ENCODE measurements around the gene LTO1.

Gene LTO1

GRCh38 chr11:69674886-69675714 is at the start of gene LTO1:
TSS of gene LTO1 (minus strand) at chr11:69675353. CDS start at chr11:69675239, 114 bp downstream.
- in situ Hi-C loops (cut with HindIII; ENCODE audit: low pct_ligation_motif_present, low sequenced_read_pairs), result loop anchor here (25.0 kb wide), 1 partner anchor 563 kb away; no protein-coding TSS in a partner anchor
- DNase-seq, result peak; percentile 95
- peak within 1 kb of the TSS; percentile 92 for H3K27ac ChIP-seq

DNA sequence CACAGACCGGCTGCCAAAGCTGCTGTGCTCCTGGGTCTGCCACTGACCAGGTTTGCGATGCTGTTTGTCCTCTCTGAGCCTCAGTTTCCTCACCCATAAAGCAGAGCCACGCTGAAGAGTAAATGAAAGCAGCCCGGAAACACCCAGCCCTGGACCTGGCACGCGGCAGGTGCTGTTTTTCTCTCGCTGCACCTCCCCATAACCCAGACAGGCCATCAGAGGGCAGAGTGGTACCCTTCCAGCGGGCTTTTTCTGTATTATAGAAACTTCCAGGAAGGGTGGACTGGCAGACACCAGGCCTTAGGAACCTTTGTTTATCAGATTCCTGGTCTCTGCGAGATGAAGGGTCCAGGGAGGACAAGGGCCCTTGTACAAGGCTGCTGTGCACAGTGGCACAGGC is 46.6 kb upstream of the LTO1 start:
- no peaks in the 10 kb centered on the region for H3K36me3 ChIP-seq (replicated peaks)
- TF ChIP-seq, protein P1, sequence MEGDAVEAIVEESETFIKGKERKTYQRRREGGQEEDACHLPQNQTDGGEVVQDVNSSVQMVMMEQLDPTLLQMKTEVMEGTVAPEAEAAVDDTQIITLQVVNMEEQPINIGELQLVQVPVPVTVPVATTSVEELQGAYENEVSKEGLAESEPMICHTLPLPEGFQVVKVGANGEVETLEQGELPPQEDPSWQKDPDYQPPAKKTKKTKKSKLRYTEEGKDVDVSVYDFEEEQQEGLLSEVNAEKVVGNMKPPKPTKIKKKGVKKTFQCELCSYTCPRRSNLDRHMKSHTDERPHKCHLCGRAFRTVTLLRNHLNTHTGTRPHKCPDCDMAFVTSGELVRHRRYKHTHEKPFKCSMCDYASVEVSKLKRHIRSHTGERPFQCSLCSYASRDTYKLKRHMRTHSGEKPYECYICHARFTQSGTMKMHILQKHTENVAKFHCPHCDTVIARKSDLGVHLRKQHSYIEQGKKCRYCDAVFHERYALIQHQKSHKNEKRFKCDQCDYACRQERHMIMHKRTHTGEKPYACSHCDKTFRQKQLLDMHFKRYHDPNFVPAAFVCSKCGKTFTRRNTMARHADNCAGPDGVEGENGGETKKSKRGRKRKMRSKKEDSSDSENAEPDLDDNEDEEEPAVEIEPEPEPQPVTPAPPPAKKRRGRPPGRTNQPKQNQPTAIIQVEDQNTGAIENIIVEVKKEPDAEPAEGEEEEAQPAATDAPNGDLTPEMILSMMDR (IDR thresholded peaks at IDR 0.05; ENCODE audit: low read depth, low read length, missing control alignments), result peak; percentile 46
- in situ Hi-C loops (cut with HindIII; ENCODE audit: low pct_ligation_motif_present, low sequenced_read_pairs), result no loop called here
- H3K4me3 ChIP-seq (ENCODE audit: low read depth, low read length), result no peak overlapping the region
- H3K27me3 ChIP-seq (replicated peaks), result peaks cover 12% of the 10 kb centered on the region
- no peak for DNase-seq
- H3K27ac ChIP-seq, result no peak overlapping the region

More at GRCh38 chr11:69674886-69675714, at the start of gene LTO1:
- H3K36me3 ChIP-seq (replicated peaks), result peaks cover 10% of the 10 kb centered on the region
- TF ChIP-seq, protein P1 (IDR thresholded peaks at IDR 0.05; ENCODE audit: low read depth, low read length, missing control alignments), result no peak
- peak within 1 kb of the TSS; percentile 93 for H3K4me3 ChIP-seq (ENCODE audit: low read depth, low read length)
- no peaks in the 10 kb centered on the region for H3K27me3 ChIP-seq (replicated peaks)

GRCh38 chr11:69721106-69721505 is 46.0 kb upstream of the LTO1 start:
- no peak for DNase-seq
- Histone ChIP-seq H3K27me3 (replicated peaks) (peaks cover 13% of the 10 kb centered on the region), H3K4me3 (ENCODE audit: low read depth, low read length) (no peak overlapping the region), H3K36me3 (replicated peaks) (no peaks in the 10 kb centered on the region), H3K27ac (no peak overlapping the region)
- in situ Hi-C loops (cut with HindIII; ENCODE audit: low pct_ligation_motif_present, low sequenced_read_pairs), result no loop called here
- TF ChIP-seq, protein P1 (IDR thresholded peaks at IDR 0.05; ENCODE audit: low read depth, low read length, missing control alignments), result no peak

DNA sequence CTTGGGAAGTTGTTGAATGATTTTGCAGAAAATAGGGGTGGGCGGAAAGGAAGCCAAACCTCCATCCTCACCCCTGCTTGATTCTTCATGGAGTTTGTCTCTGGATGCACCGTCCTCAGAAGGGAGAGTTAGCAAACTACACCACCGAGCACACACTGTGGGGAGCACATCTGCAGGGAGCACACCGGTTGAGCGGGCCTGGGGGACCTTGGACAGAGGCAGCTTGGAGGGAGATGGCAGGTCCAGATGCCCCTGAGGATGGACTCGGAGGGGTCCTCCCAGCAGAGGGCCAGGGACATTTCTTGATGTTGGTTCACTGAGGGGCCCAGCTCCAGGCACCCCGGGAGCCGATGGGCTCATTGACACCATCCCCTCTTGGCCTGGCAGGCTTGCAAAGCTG is 43.8 kb upstream of the LTO1 start:
- H3K4me3 ChIP-seq (ENCODE audit: low read depth, low read length), result no peak overlapping the region
- DNase-seq, result no peak
- peaks cover 13% of the 10 kb centered on the region for H3K27me3 ChIP-seq (replicated peaks)
- in situ Hi-C loops (cut with HindIII; ENCODE audit: low pct_ligation_motif_present, low sequenced_read_pairs), result no loop called here
- TF ChIP-seq, protein P1 (IDR thresholded peaks at IDR 0.05; ENCODE audit: low read depth, low read length, missing control alignments), result no peak
- H3K36me3 ChIP-seq (replicated peaks), result no peaks in the 10 kb centered on the region
- H3K27ac ChIP-seq, result no peak overlapping the region

DNA sequence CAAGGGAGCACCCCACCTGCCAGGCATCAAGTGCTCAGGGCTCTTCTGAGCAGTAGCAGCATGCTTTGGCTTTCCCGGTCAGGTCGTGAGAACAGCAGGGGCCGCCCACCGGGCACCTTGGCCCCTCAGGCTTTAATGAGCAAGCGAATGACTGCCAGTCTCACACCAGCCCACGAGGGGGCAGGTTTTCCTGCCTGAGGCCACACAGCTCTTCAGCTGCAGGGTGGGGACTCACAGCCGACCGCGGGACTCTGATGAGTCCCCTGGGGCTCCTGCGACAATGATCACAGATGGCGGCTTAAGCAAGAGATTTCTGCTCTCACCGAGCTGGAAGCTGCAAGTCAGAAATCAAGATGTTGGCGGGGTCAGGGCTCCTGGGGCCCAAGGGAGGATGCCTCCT is 43.0 kb upstream of the LTO1 start:
- in situ Hi-C loops (cut with HindIII; ENCODE audit: low pct_ligation_motif_present, low sequenced_read_pairs), result no loop called here
- H3K27me3 ChIP-seq (replicated peaks), result peaks cover 13% of the 10 kb centered on the region
- no peaks in the 10 kb centered on the region for H3K36me3 ChIP-seq (replicated peaks)
- TF ChIP-seq, protein P1 (IDR thresholded peaks at IDR 0.05; ENCODE audit: low read depth, low read length, missing control alignments), result peak; percentile 85
- H3K27ac ChIP-seq, result no peak overlapping the region
- no peak overlapping the region for H3K4me3 ChIP-seq (ENCODE audit: low read depth, low read length)
- peak; percentile 23 for DNase-seq

Data from brain microvascular endothelial cell (primary cell).